HK-2 (cell line): ENCODE measurements around the gene CD207.

ENCODE experiments used
- DNase-seq: peaks from one replicate; pipeline ENCODE4 v3.0.0-alpha.2; 2018; ENCODE audit not compliant: unreplicated experiment

The CD207 gene

GRCh38 chr2:70795164-70795995 lies 40.2 kb downstream of the CD207 start:
- DNase-seq = no peak

- DNase-seq = no peak
Observed at GRCh38 chr2:70793450-70793849, 42.2 kb downstream of the CD207 start.

GRCh38 chr2:70790136-70790828 lies 45.3 kb downstream of the CD207 start, which contains the start of gene FIGLA:
TSS of gene FIGLA (minus strand) at chr2:70790643. CDS start at chr2:70790638, 5 bp downstream.
- DNase-seq = no peak

- peak; percentile 43 for DNase-seq
Observed at GRCh38 chr2:70789304-70790135, 46.1 kb downstream of the CD207 start.

GRCh38 chr2:70785137-70785911 lies 50.3 kb downstream of the CD207 start:
- no peak for DNase-seq

- no peak for DNase-seq
Observed at GRCh38 chr2:70784320-70784719, 51.3 kb downstream of the CD207 start.
